Dedifferentiated amniotic fluid mesenchymal stem cell (primary cell): Measurements from ENCODE around the gene NFATC2.
A peak's percentile ranks its signal among the peaks of the same experiment; 100 is the strongest.

Experiments used
- DNase-seq: peaks from one replicate; pipeline ENCODE4 v3.0.0-alpha.2; 2016; ENCODE audit errors: extremely low spot score

The NFATC2 gene

GRCh38 chr20:51413857-51414256 lies 128.7 kb downstream of the NFATC2 start:
- no peak for DNase-seq

GRCh38 chr20:51412951-51413481 lies 129.5 kb downstream of the NFATC2 start:
- DNase-seq, result no peak

GRCh38 chr20:51412333-51412871 lies 130.1 kb downstream of the NFATC2 start:
- DNase-seq, result peak; percentile 23

- no peak for DNase-seq
Measured at GRCh38 chr20:51411870-51412269, 130.6 kb downstream of the NFATC2 start.

- DNase-seq, result no peak
Measured at GRCh38 chr20:51410586-51411325, 131.8 kb downstream of the NFATC2 start.

- DNase-seq, result no peak
Measured at GRCh38 chr20:51409192-51409880, 133.2 kb downstream of the NFATC2 start.

- DNase-seq, result no peak
Measured at GRCh38 chr20:51404297-51405060, 138.0 kb downstream of the NFATC2 start.

GRCh38 chr20:51403466-51404220 lies 138.9 kb downstream of the NFATC2 start:
- no peak for DNase-seq

GRCh38 chr20:51402201-51402600 lies 140.3 kb downstream of the NFATC2 start:
- DNase-seq, result no peak

- DNase-seq, result no peak
Measured at GRCh38 chr20:51401496-51401895, 141.0 kb downstream of the NFATC2 start.

GRCh38 chr20:51400051-51400926 lies 142.2 kb downstream of the NFATC2 start:
- DNase-seq, result no peak

GRCh38 chr20:51399006-51399890 lies 143.3 kb downstream of the NFATC2 start:
- DNase-seq, result no peak

- no peak for DNase-seq
Measured at GRCh38 chr20:51398552-51398951, 144.0 kb downstream of the NFATC2 start.

- no peak for DNase-seq
Measured at GRCh38 chr20:51398083-51398482, 144.4 kb downstream of the NFATC2 start.

GRCh38 chr20:51397137-51397536 lies 145.4 kb downstream of the NFATC2 start:
- no peak for DNase-seq

GRCh38 chr20:51396365-51396909 lies 146.1 kb downstream of the NFATC2 start:
- no peak for DNase-seq

GRCh38 chr20:51394706-51395105 lies 147.8 kb downstream of the NFATC2 start:
- no peak for DNase-seq

GRCh38 chr20:51393571-51393970 lies 148.9 kb downstream of the NFATC2 start:
- no peak for DNase-seq

- no peak for DNase-seq
Measured at GRCh38 chr20:51392614-51393186, 149.8 kb downstream of the NFATC2 start.
